Measurements from ENCODE around the gene FSHR.

GRCh38 chr2:49053156-49053555, 101.2 kb downstream of the FSHR start:
- no peak for TF ChIP-seq CTCF (IDR thresholded peaks at IDR 0.05)
- TF ChIP-seq POLR2AphosphoS5 (IDR thresholded peaks at IDR 0.05) = no peak
- TF ChIP-seq POLR2A (IDR thresholded peaks at IDR 0.05) = no peak

Measured in prostate gland (tissue), 2 donors.